ENCODE data around the gene SLC35C1.

- TF ChIP-seq TAF1 (IDR thresholded peaks at IDR 0.05; ENCODE audit: borderline replicate concordance, insufficient read depth, low read length) (no peak), POLR2AphosphoS5 (IDR thresholded peaks at IDR 0.05; ENCODE audit: low read depth, low read length) (no peak), REST (IDR thresholded peaks at IDR 0.05; ENCODE audit: insufficient read depth in 1 of 2, low read depth in 2 of 2, low read length in 2 of 2) (no peak), SIN3A (IDR thresholded peaks at IDR 0.05; ENCODE audit: borderline replicate concordance, insufficient read depth, low read length) (no peak)
Observed at GRCh38 chr11:45853332-45854219, 48.6 kb downstream of the SLC35C1 start.
